GM18520 (cell line): Measurements from ENCODE around the gene SLC17A7.

ENCODE experiments used
- ATAC-seq: cut with Tn5 transposase; IDR thresholded peaks from one replicate; pipeline ENCODE4 v1.9.1; 2021; ENCODE audit not compliant: unreplicated experiment

SLC17A7 gene

DNA sequence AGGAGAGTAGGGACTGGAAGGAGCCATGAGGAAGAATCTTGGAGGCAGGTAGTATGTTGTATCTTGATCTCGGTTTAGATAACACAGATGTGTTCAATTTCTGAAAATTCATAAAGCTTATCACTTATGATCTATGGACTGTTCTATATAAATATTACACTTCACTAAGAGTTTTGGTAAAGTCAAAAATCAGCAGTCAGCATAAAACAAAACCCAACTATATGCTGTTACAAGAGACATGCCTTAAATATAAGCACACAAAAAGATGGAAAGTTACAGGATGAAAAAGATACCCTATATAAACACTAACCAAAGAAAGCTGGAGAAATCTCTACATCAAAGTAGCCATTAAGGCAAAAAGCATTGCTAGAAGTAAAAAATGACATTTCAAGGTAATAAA lies 57.7 kb downstream of the SLC17A7 start:
- no peak for ATAC-seq

- no peak for ATAC-seq
Observed at GRCh38 chr19:49382639-49383038, 58.7 kb downstream of the SLC17A7 start.

GRCh38 chr19:49380391-49380790 lies 60.9 kb downstream of the SLC17A7 start:
- ATAC-seq, result no peak
